NB4 (cell line): ENCODE measurements around the gene HTR3E.

Source experiments
- CTCF ChIP-seq: IDR thresholded peaks from one replicate; pipeline ENCODE4 v1.5.1; 2012; ENCODE audit warnings: low read depth, low read length
- MAX ChIP-seq: IDR thresholded peaks from 2 replicates; pipeline ENCODE4 v1.6.1; 2011; ENCODE audit warnings: low read depth, low read length
- MYC ChIP-seq: IDR thresholded peaks from 2 replicates; pipeline ENCODE4 v1.6.1; 2011; ENCODE audit warnings: low read depth, low read length
- POLR2A ChIP-seq: IDR thresholded peaks from 2 replicates; pipeline ENCODE4 v1.6.1; 2011; ENCODE audit warnings: mild to moderate bottlenecking; ENCODE audit not compliant: insufficient read length; ENCODE audit errors: extremely low read depth

GRCh38 chr3:184132945-184133344, 36.1 kb downstream of the HTR3E start:
- TF ChIP-seq CTCF (no peak), POLR2A (no peak), MAX (no peak), MYC (no peak)
